PC-3 (cell line): Measurements from ENCODE around the gene KLHL14. TPM values are rescaled to one million over a fixed set of nuclear protein-coding genes. Genes with fewer than 3 reads are reported as not detected.

Experiments used
- ATAC-seq: fragments of 200-7000 bp; cut with Tn5 transposase; 2 replicates; pipeline ENCODE4 v1.9.1; 2020; ENCODE audit warnings: mild to moderate bottlenecking, moderate library complexity
- BruUV-seq: library from RNA; stranded (reverse); fragments of 400-500 nt; replicated peaks from 2 replicates; lab custom pipeline; 2021; lab: Mats Ljungman, UMichigan
- CTCF ChIA-PET: fragments of 300-600 bp; sonication (Branson Sonifier 250); formaldehyde crosslinking; loops from one replicate; lab custom pipeline; 2022; ENCODE audit warnings: antibody characterized with exemption; lab: Charles Lee
- POLR2A ChIA-PET: fragments of 300-600 bp; sonication (Branson Sonifier 250); formaldehyde crosslinking; loops from one replicate; lab custom pipeline; 2022; ENCODE audit warnings: antibody characterized with exemption; ENCODE audit not compliant: unreplicated experiment; lab: Charles Lee
- DNase-seq: peaks from one replicate; pipeline ENCODE4 v3.0.0-alpha.2; 2015
- H2AFZ ChIP-seq: fragments of 300-600 bp; sonication (generic); 2 replicates; pipeline ENCODE4 v1.6.0; 2016; ENCODE audit warnings: antibody characterized with exemption, low read length
- H3F3A ChIP-seq: fragments of 300-600 bp; sonication (generic); one replicate; pipeline ENCODE4 v1.6.0; 2017; ENCODE audit warnings: antibody characterized with exemption, low read length, control low read depth, mild to moderate bottlenecking; ENCODE audit not compliant: unreplicated experiment
- H3K27ac ChIP-seq: fragments of 300-600 bp; sonication (generic); 2 replicates; pipeline ENCODE4 v1.5.1; 2016; ENCODE audit warnings: mild to moderate bottlenecking, low read length
- H3K27me3 ChIP-seq: fragments of 300-600 bp; sonication (generic); 2 replicates; pipeline ENCODE4 v1.6.1; 2016; ENCODE audit warnings: low read length, mixed read lengths
- H3K36me3 ChIP-seq: fragments of 300-600 bp; sonication (generic); 2 replicates; pipeline ENCODE4 v1.6.1; 2016; ENCODE audit warnings: low read depth, mixed run types, low read length, mixed read lengths
- H3K4me1 ChIP-seq: fragments of 300-600 bp; sonication (generic); 2 replicates; pipeline ENCODE4 v1.5.1; 2016; ENCODE audit warnings: low read length; ENCODE audit not compliant: insufficient read depth
- H3K4me2 ChIP-seq: fragments of 300-600 bp; sonication (generic); 2 replicates; pipeline ENCODE4 v1.6.0; 2016; ENCODE audit warnings: low read length
- H3K4me3 ChIP-seq: fragments of 300-600 bp; sonication (generic); 2 replicates; pipeline ENCODE4 v1.5.1; 2016; ENCODE audit warnings: mild to moderate bottlenecking, low read length, mixed read lengths
- H3K79me2 ChIP-seq: fragments of 300-600 bp; sonication (generic); 2 replicates; pipeline ENCODE4 v1.6.1; 2017; ENCODE audit warnings: low read length, mixed read lengths
- H3K9ac ChIP-seq: fragments of 300-600 bp; sonication (generic); 2 replicates; pipeline ENCODE4 v1.6.0; 2016; ENCODE audit warnings: mild to moderate bottlenecking, low read length
- H3K9me2 ChIP-seq: fragments of 300-600 bp; sonication (generic); replicated peaks from 2 replicates; pipeline ENCODE4 v1.6.1; 2016; ENCODE audit warnings: mixed run types, low read length, mixed read lengths
- H3K9me3 ChIP-seq: fragments of 300-600 bp; sonication (generic); 2 replicates; pipeline ENCODE4 v1.6.1; 2016; ENCODE audit warnings: low read length, mixed read lengths
- H4K20me1 ChIP-seq: fragments of 300-600 bp; sonication (generic); 2 replicates; pipeline ENCODE4 v1.6.1; 2016; ENCODE audit warnings: low read length, mixed read lengths
- CTCF ChIP-seq: fragments of 300-600 bp; sonication (generic); conservative IDR thresholded peaks from 2 replicates; pipeline ENCODE4 v1.5.1; 2017; ENCODE audit warnings: antibody characterized with exemption, low read depth, mild to moderate bottlenecking, low read length
- EZH2 ChIP-seq: fragments of 300-600 bp; sonication (generic); IDR thresholded peaks from one replicate; pipeline ENCODE4 v1.6.1; 2017; ENCODE audit warnings: antibody characterized with exemption, mild to moderate bottlenecking, low read length; ENCODE audit not compliant: unreplicated experiment
- EZH2phosphoT487 ChIP-seq: fragments of 300-600 bp; sonication (generic); IDR thresholded peaks from 2 replicates; pipeline ENCODE4 v1.6.1; 2018; ENCODE audit warnings: mild to moderate bottlenecking, antibody characterized with exemption, low read length, borderline replicate concordance
- intact Hi-C: fragments of 100-400 bp; cut with micrococcal nuclease; formaldehyde crosslinking; loops from 2 replicates; pipeline ENCODE4 v1.9.0; 2023
- total RNA-seq: library from RNA; depleted of rRNA; stranded (reverse); fragments of >200 nt; gene quantifications from 2 replicates; pipeline ENCODE4 v1.2.3, GENCODE V29; 2014

Gene KLHL14
- total RNA-seq, 1 experiment from 2014 or later, result not detected

GRCh38 chr18:32773382-32773712 is 524 bp upstream of the KLHL14 start:
- H3F3A ChIP-seq, result no peaks in the 10 kb centered on the region
- H3K36me3 ChIP-seq, result no peaks in the 10 kb centered on the region
- no peaks in the 10 kb centered on the region for H3K4me1 ChIP-seq
- no peaks in the 10 kb centered on the region for H3K9me2 ChIP-seq
- TF ChIP-seq EZH2phosphoT487, result no peak
- TF ChIP-seq EZH2, result no peak
- TF ChIP-seq CTCF, result no peak
- no peaks in the 10 kb centered on the region for H3K9me3 ChIP-seq
- peaks cover 8% of the 10 kb centered on the region; the same call in 1 of the 2 replicates for H3K27me3 ChIP-seq
- H3K79me2 ChIP-seq, result no peaks in the 10 kb centered on the region
- H3K27ac ChIP-seq, result no peak overlapping the region
- DNase-seq, result no peak
- ChIA-PET POLR2A (no interaction called here), CTCF (no interaction called here)
- H3K9ac ChIP-seq, result no peak overlapping the region
- intact Hi-C loops, result no loop called here
- no TSS peak for BruUV-seq
- H4K20me1 ChIP-seq, result no peaks in the 10 kb centered on the region
- H2AFZ ChIP-seq, result no peak overlapping the region
- H3K4me2 ChIP-seq, result no peak overlapping the region
- ATAC-seq, result no peak
- no peak overlapping the region for H3K4me3 ChIP-seq

- BruUV-seq, result no TSS peak
- no peak for ATAC-seq
- no peak overlapping the region for H3K4me3 ChIP-seq
- H3K27me3 ChIP-seq, result peaks cover 8% of the 10 kb centered on the region; the same call in 1 of the 2 replicates
- DNase-seq, result no peak
- POLR2A ChIA-PET, result no interaction called here
- no peaks in the 10 kb centered on the region for H3K9me2 ChIP-seq
- TF ChIP-seq EZH2phosphoT487 (no peak), CTCF (no peak), EZH2 (no peak)
- H2AFZ ChIP-seq, result no peak overlapping the region
- no peaks in the 10 kb centered on the region for H3K36me3 ChIP-seq
- H3K4me1 ChIP-seq, result no peaks in the 10 kb centered on the region
- H3K27ac ChIP-seq, result no peak overlapping the region
- no peaks in the 10 kb centered on the region for H3K9me3 ChIP-seq
- H3F3A ChIP-seq, result no peaks in the 10 kb centered on the region
- no peaks in the 10 kb centered on the region for H4K20me1 ChIP-seq
- intact Hi-C loops, result no loop called here
- no peak overlapping the region for H3K9ac ChIP-seq
- CTCF ChIA-PET, result no interaction called here
- no peaks in the 10 kb centered on the region for H3K79me2 ChIP-seq
- H3K4me2 ChIP-seq, result no peak overlapping the region
Observed at GRCh38 chr18:32771871-32772580, 797 bp downstream of the KLHL14 start.

- TF ChIP-seq EZH2phosphoT487, result no peak
- no peak for TF ChIP-seq CTCF
- no peak for TF ChIP-seq EZH2
- H4K20me1 ChIP-seq, result no peaks in the 10 kb centered on the region
- no peak overlapping the region for H3K4me3 ChIP-seq
- H3K27me3 ChIP-seq, result peaks cover 8% of the 10 kb centered on the region; the same call in 1 of the 2 replicates
- ATAC-seq, result no peak
- no peak overlapping the region for H3K9ac ChIP-seq
- H3K4me1 ChIP-seq, result no peaks in the 10 kb centered on the region
- H3K9me2 ChIP-seq, result no peaks in the 10 kb centered on the region
- H3K27ac ChIP-seq, result no peak overlapping the region
- DNase-seq, result no peak
- POLR2A ChIA-PET, result no interaction called here
- H3K79me2 ChIP-seq, result no peaks in the 10 kb centered on the region
- H3K4me2 ChIP-seq, result no peak overlapping the region
- H2AFZ ChIP-seq, result no peak overlapping the region
- H3K9me3 ChIP-seq, result no peaks in the 10 kb centered on the region
- no peaks in the 10 kb centered on the region for H3K36me3 ChIP-seq
- intact Hi-C loops, result no loop called here
- no peaks in the 10 kb centered on the region for H3F3A ChIP-seq
- BruUV-seq, result no TSS peak
- CTCF ChIA-PET, result no interaction called here
Observed at GRCh38 chr18:32771169-32771751, 1.6 kb downstream of the KLHL14 start.
